ENCODE results near the gene RHOU. TPM values are rescaled to one million over a fixed set of nuclear protein-coding genes. Genes with fewer than 3 reads are reported as not detected.
A peak's percentile ranks its signal among the peaks of the same experiment; 100 is the strongest.

Gene RHOU
- total RNA-seq, 1 donor from 2014 or later: 0.53 TPM

DNA sequence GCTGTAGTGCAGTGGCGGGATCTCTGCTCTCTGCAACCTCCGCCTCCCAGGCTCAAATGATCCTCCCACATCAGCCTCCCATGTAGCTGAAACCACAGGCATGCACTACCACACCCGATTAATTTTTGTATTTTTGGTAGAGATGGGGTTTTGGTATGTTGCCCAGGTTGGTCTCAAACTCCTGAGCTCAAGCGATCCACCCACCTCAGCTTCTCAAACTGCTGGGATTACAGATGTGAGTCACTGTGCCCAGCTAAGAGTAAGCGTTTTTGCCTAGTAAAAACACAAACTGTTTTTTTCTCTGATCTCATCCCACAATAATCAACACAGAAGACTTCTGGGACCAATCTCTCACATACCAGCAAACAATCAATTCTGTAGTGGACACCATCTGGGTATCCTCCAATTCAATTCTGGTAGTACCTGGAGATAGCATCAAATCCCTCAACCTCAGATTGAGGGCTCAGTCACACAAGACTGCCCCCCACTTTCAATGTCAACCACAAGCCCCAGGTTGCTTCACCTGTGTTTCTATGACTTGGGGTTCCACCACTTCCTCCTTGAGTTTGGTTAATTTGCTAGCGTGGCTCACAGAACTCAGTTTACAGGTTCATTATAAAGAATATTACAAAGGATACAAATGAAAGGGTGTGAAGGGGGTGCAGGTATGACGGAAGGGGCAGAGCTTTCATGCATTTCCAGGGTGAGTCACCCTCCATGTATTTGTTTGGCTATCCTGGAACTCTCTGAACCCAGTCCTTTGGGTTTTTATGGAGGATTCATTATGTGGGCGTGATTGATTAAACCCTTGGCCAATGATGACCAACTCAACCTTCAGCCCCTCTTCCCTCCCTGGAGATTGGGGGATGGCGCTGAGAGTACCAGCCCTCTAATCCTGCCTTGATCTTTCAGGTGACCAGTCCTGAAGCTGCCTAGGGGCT, 40.0 kb upstream of the RHOU start:
- TF ChIP-seq, protein P1, sequence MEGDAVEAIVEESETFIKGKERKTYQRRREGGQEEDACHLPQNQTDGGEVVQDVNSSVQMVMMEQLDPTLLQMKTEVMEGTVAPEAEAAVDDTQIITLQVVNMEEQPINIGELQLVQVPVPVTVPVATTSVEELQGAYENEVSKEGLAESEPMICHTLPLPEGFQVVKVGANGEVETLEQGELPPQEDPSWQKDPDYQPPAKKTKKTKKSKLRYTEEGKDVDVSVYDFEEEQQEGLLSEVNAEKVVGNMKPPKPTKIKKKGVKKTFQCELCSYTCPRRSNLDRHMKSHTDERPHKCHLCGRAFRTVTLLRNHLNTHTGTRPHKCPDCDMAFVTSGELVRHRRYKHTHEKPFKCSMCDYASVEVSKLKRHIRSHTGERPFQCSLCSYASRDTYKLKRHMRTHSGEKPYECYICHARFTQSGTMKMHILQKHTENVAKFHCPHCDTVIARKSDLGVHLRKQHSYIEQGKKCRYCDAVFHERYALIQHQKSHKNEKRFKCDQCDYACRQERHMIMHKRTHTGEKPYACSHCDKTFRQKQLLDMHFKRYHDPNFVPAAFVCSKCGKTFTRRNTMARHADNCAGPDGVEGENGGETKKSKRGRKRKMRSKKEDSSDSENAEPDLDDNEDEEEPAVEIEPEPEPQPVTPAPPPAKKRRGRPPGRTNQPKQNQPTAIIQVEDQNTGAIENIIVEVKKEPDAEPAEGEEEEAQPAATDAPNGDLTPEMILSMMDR (IDR thresholded peaks at IDR 0.05; ENCODE audit: insufficient read depth, low read length, severe bottlenecking): no peak
- Histone ChIP-seq H3K27me3 (ENCODE audit: control insufficient read depth, insufficient read depth, low read length) (peaks cover 1% of the 10 kb centered on the region), H3K4me3 (ENCODE audit: low read depth, low read length) (no peak overlapping the region), H3K36me3 (ENCODE audit: control insufficient read depth, insufficient read depth, low read length) (no peaks in the 10 kb centered on the region)
- FAIRE-seq: no peak
- peak; percentile 14 for DNase-seq (ENCODE audit: low read depth)

DNA sequence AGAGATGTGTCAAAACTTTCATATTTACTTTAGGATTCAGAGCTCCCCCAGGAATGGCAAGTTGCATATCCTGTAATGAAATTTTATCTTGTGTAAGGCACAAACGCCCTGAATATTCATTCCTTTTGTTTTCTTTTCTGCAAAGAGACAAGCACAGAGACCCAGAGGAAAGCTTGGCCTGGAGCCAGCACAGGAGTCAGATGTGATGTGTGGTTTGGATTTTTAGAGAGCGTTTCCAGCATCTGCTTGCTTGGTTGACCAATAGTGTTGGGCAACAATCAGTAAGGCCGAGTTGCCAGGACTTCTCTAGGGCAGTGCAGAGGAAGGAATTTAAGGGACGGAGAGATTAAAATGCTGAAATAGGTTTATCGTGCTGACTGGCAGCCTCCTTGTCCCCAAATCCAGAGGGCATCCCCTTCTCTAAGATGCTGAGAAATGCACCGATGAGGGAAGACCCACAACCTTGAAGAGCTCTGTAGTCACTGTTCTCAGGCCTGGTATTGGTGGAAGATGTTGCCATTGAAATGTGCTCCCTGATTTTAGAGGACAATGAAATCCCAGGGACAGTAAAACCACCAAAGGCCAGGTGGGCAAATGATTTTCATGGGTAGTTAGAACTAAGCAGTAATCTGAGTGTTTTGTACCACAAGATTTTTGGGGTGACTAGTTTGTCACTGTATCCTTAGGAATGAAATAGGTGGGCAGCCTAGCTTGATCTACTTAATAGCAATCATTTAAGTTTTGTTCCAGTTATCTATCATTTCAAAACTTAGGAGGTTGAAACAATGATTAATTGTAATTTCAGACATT, 37.9 kb upstream of the RHOU start:
- TF ChIP-seq, protein P1 (IDR thresholded peaks at IDR 0.05; ENCODE audit: insufficient read depth, low read length, severe bottlenecking): no peak
- DNase-seq (ENCODE audit: low read depth) (peak; percentile 37), FAIRE-seq (no peak)
- H3K27me3 ChIP-seq (ENCODE audit: control insufficient read depth, insufficient read depth, low read length): peaks cover 1% of the 10 kb centered on the region
- no peaks in the 10 kb centered on the region for H3K36me3 ChIP-seq (ENCODE audit: control insufficient read depth, insufficient read depth, low read length)
- no peak overlapping the region for H3K4me3 ChIP-seq (ENCODE audit: low read depth, low read length)

DNA sequence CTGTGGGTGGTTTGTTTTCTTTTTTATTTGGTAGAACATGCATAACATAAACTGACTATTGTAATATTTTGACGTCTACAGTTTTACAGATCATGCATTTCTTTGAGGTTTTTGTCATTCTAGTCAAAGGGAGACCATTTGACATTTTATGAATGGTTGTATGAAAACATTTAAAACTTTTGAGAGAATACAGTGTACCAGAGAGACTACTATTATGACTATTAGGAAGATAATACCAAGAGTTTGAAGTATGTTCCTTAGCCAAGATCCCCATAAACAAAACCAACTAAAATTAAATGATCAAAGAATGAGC, 37.3 kb upstream of the RHOU start:
- DNase-seq (ENCODE audit: low read depth) (no peak), FAIRE-seq (no peak)
- Histone ChIP-seq H3K27me3 (ENCODE audit: control insufficient read depth, insufficient read depth, low read length) (peaks cover 1% of the 10 kb centered on the region), H3K36me3 (ENCODE audit: control insufficient read depth, insufficient read depth, low read length) (no peaks in the 10 kb centered on the region), H3K4me3 (ENCODE audit: low read depth, low read length) (no peak overlapping the region)
- TF ChIP-seq, protein P1 (IDR thresholded peaks at IDR 0.05; ENCODE audit: insufficient read depth, low read length, severe bottlenecking): no peak

DNA sequence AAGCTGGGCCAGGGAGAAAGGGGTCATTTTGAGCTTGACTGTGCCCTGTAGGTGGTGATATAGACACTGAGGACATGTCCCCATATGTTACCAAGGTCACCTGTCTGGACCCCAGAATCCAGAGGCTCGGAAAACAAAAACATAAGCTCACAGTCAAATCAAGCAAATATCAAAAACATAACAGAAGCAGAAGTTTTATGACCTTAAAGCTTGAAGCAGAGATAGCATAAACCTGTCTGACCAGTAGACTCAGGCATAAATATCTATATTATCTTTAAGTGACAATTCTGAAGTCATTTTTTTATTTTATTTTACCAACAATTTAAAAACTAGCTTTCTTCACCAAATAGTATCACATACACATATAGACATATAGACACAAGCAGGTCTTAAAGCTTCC, 32.8 kb upstream of the RHOU start:
- TF ChIP-seq, protein P1 (IDR thresholded peaks at IDR 0.05; ENCODE audit: insufficient read depth, low read length, severe bottlenecking): no peak
- FAIRE-seq (no peak), DNase-seq (ENCODE audit: low read depth) (no peak)
- Histone ChIP-seq H3K4me3 (ENCODE audit: low read depth, low read length) (no peak overlapping the region), H3K36me3 (ENCODE audit: control insufficient read depth, insufficient read depth, low read length) (no peaks in the 10 kb centered on the region), H3K27me3 (ENCODE audit: control insufficient read depth, insufficient read depth, low read length) (no peaks in the 10 kb centered on the region)

DNA sequence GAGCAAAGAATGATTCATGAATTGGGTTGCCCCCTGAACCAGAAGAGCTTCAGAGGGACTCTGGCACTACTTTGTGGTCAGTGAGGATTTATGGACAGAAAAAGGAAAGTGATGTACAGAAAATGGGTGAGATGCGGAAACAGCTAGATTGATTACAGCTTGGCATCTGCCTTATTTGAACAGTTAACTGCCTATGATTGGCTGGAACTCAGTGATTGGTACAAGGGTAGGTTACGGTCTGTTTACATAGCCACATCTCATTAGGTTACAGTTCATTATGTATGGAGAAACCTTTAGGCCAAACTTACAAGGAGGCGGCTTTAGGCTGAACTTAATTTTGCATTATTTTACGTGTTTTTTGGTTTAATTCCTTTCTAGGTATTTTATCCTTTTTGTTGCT, 29.0 kb upstream of the RHOU start:
- DNase-seq (ENCODE audit: low read depth) (no peak), FAIRE-seq (no peak)
- H3K36me3 ChIP-seq (ENCODE audit: control insufficient read depth, insufficient read depth, low read length): no peaks in the 10 kb centered on the region
- no peaks in the 10 kb centered on the region for H3K27me3 ChIP-seq (ENCODE audit: control insufficient read depth, insufficient read depth, low read length)
- TF ChIP-seq, protein P1 (IDR thresholded peaks at IDR 0.05; ENCODE audit: insufficient read depth, low read length, severe bottlenecking): no peak
- no peak overlapping the region for H3K4me3 ChIP-seq (ENCODE audit: low read depth, low read length)

Data from bronchial epithelial cell (primary cell).